Panc1 (cell line): Measurements from ENCODE around the gene DHRS4. TPM values are rescaled to one million over a fixed set of nuclear protein-coding genes. Genes with fewer than 3 reads are reported as not detected.

Source experiments
- ATAC-seq: fragments of 200-7000 bp; cut with Tn5 transposase; 2 replicates; pipeline ENCODE4 v1.9.1; 2020; ENCODE audit warnings: mild to moderate bottlenecking, moderate library complexity
- BruUV-seq: library from RNA; stranded (reverse); fragments of 400-500 nt; replicated peaks from 2 replicates; lab custom pipeline; 2021; lab: Mats Ljungman, UMichigan
- CTCF ChIA-PET: fragments of 300-600 bp; sonication (Branson Sonifier 250); formaldehyde crosslinking; loops from one replicate; lab custom pipeline; 2022; ENCODE audit warnings: antibody characterized with exemption; lab: Charles Lee
- POLR2A ChIA-PET: fragments of 300-600 bp; sonication (Branson Sonifier 250); formaldehyde crosslinking; loops from one replicate; lab custom pipeline; 2022; ENCODE audit warnings: antibody characterized with exemption; lab: Charles Lee
- DNase-seq: peaks from one replicate; pipeline ENCODE4 v3.0.0-alpha.2; 2010; ENCODE audit warnings: low read depth, low spot score
- H3K27ac ChIP-seq: 2 replicates; pipeline ENCODE4 v1.5.1; 2011; ENCODE audit warnings: mild to moderate bottlenecking, low read length, inconsistent platforms
- H3K27me3 ChIP-seq: fragments of 200-500 bp; sonication (Bioruptor generic); 2 replicates; pipeline ENCODE4 v1.6.0; 2014; ENCODE audit warnings: low read length, inconsistent platforms; ENCODE audit not compliant: control insufficient read depth, insufficient read depth
- H3K36me3 ChIP-seq: fragments of 200-500 bp; sonication (Bioruptor generic); 2 replicates; pipeline ENCODE4 v1.5.1; 2014; ENCODE audit warnings: inconsistent platforms, mild to moderate bottlenecking, low read length, moderate library complexity; ENCODE audit not compliant: control insufficient read depth, insufficient read depth
- H3K4me1 ChIP-seq: 2 replicates; pipeline ENCODE4 v1.5.1; 2011; ENCODE audit warnings: inconsistent platforms, mild to moderate bottlenecking, low read length, moderate library complexity; ENCODE audit not compliant: control insufficient read depth, insufficient read depth
- H3K4me3 ChIP-seq, 2 experiments: 2 replicates each; pipeline ENCODE4 v1.5.1; 2011 to 2012; ENCODE audit warnings: low read depth in 2 of 2, low read length in 2 of 2, mild to moderate bottlenecking in 2 of 2, inconsistent platforms in 1 of 2, moderate library complexity in 1 of 2
- H3K9me3 ChIP-seq: fragments of 200-500 bp; sonication (Bioruptor generic); 2 replicates; pipeline ENCODE4 v1.5.1; 2014; ENCODE audit warnings: low read depth, mild to moderate bottlenecking, inconsistent platforms, low read length, moderate library complexity; ENCODE audit not compliant: control insufficient read depth, insufficient read depth
- CTCF ChIP-seq: fragments of 450-650 bp; IDR thresholded peaks from 2 replicates; pipeline ENCODE4 v1.5.1; 2017; ENCODE audit warnings: mild to moderate bottlenecking
- POLR2AphosphoS5 ChIP-seq: IDR thresholded peaks from 2 replicates; pipeline ENCODE4 v1.6.1; 2012; ENCODE audit warnings: mild to moderate bottlenecking, low read depth, low read length, moderate library complexity
- REST ChIP-seq, 2 experiments: IDR thresholded peaks; 2 replicates each; pipeline ENCODE4 v1.6.1; 2011 to 2012; ENCODE audit warnings: low read depth in 2 of 2, control low read depth in 1 of 2, low read length in 1 of 2, mild to moderate bottlenecking in 1 of 2, moderate library complexity in 1 of 2; ENCODE audit not compliant: insufficient read depth in 1 of 2
- SIN3A ChIP-seq: IDR thresholded peaks from 2 replicates; pipeline ENCODE4 v1.6.1; 2012; ENCODE audit warnings: low read depth, mild to moderate bottlenecking, low read length, moderate library complexity, borderline replicate concordance; ENCODE audit not compliant: insufficient read depth
- TCF7L2 ChIP-seq: IDR thresholded peaks from 2 replicates; pipeline ENCODE4 v1.6.1; 2011; ENCODE audit warnings: mild to moderate bottlenecking, low read depth, low read length, inconsistent platforms
- in situ Hi-C: cut with HindIII; loops from 2 replicates; pipeline ENCODE4 v1.10.0; 2016; ENCODE audit warnings: low sequenced_read_pairs, low pct_unique_long_range_greater_than_20kb
- intact Hi-C: fragments of 100-400 bp; cut with micrococcal nuclease; formaldehyde crosslinking; loops from one replicate; pipeline ENCODE4 v1.10.0; 2022; ENCODE audit not compliant: unreplicated experiment
- total RNA-seq: library from RNA; stranded (reverse); gene quantifications from one replicate; pipeline ENCODE4 v1.2.1, GENCODE V29; 2021; ENCODE audit not compliant: unreplicated experiment

Gene DHRS4
- total RNA-seq, 1 experiment from 2014 or later = 13.5 TPM

GRCh38 chr14:23941230-23941629, 12.3 kb upstream of the DHRS4 start:
- CTCF ChIA-PET = no interaction called here

GRCh38 chr14:23941669-23942068, 11.9 kb upstream of the DHRS4 start:
- TF ChIP-seq CTCF = no peak
- no peak for TF ChIP-seq POLR2AphosphoS5
- no peak for TF ChIP-seq TCF7L2
- no peak for TF ChIP-seq REST (IDR thresholded peaks at IDR 0.05; ENCODE audit: insufficient read depth in 1 of 2, low read depth in 2 of 2, low read length in 1 of 2)
- TF ChIP-seq SIN3A = no peak
- ChIA-PET CTCF (no interaction called here), POLR2A (no interaction called here)
- ATAC-seq = no peak
- H3K4me3 ChIP-seq = no peak overlapping the region
- H3K27ac ChIP-seq = no peak overlapping the region
- no peak for DNase-seq
- no peaks in the 10 kb centered on the region for H3K9me3 ChIP-seq
- H3K36me3 ChIP-seq = no peaks in the 10 kb centered on the region
- intact Hi-C loops (no loop called here), in situ Hi-C loops (no loop called here)
- BruUV-seq = no TSS peak
- no peaks in the 10 kb centered on the region for H3K27me3 ChIP-seq
- no peaks in the 10 kb centered on the region for H3K4me1 ChIP-seq

More at GRCh38 chr14:23941230-23941629, 12.3 kb upstream of the DHRS4 start:
- Histone ChIP-seq H3K36me3 (no peaks in the 10 kb centered on the region), H3K4me3 (no peak overlapping the region), H3K27me3 (no peaks in the 10 kb centered on the region), H3K27ac (no peak overlapping the region), H3K4me1 (no peaks in the 10 kb centered on the region), H3K9me3 (no peaks in the 10 kb centered on the region)
- BruUV-seq = no TSS peak
- intact Hi-C loops = no loop called here
- POLR2A ChIA-PET = no interaction called here
- DNase-seq (no peak), ATAC-seq (no peak)
- in situ Hi-C loops = no loop called here
- TF ChIP-seq TCF7L2 (no peak), SIN3A (no peak), CTCF (no peak), REST (IDR thresholded peaks at IDR 0.05; ENCODE audit: insufficient read depth in 1 of 2, low read depth in 2 of 2, low read length in 1 of 2) (no peak), POLR2AphosphoS5 (no peak)
